Measurements from ENCODE around the gene SMARCC2. TPM values are rescaled to one million over a fixed set of nuclear protein-coding genes. Genes with fewer than 3 reads are reported as not detected.

Gene SMARCC2
- total and polyA plus RNA-seq, 2 of the 13 experiments (the other 11 are each of a cell fraction or from before 2014, with no cell fraction given): 21.3 to 24.1 TPM

GRCh38 chr12:56230432-56231183, 41.3 kb upstream of the SMARCC2 start (continued):
- TF ChIP-seq ZNF770 (CRISPR knock-in tag; IDR thresholded peaks at IDR 0.05) (0 out of 2 replicates have a peak, but pooled peaks have one; percentile 28), JUN (CRISPR knock-in tag; IDR thresholded peaks at IDR 0.05) (peak; percentile 68; the same call in 1 of the 2 replicates), HMG20B (CRISPR knock-in tag; conservative IDR thresholded peaks at IDR 0.05) (peak; percentile 55; the same call in 1 of the 2 replicates), KAT8 (CRISPR knock-in tag; IDR thresholded peaks at IDR 0.05) (peak; percentile 62; the same call in 1 of the 2 replicates), SAFB2 (CRISPR knock-in tag; IDR thresholded peaks at IDR 0.05; ENCODE audit: borderline replicate concordance, low read depth) (no peak), ZNF687 (CRISPR knock-in tag; IDR thresholded peaks at IDR 0.05) (peak; percentile 25), KDM5A (IDR thresholded peaks at IDR 0.05; ENCODE audit: borderline replicate concordance, low read length) (peak; percentile 67; the same call in 1 of the 2 replicates), TAF15 (IDR thresholded peaks at IDR 0.05; ENCODE audit: low read depth, low read length, poor library complexity, severe bottlenecking) (no peak), RBFOX2 (IDR thresholded peaks at IDR 0.05; ENCODE audit: low read depth, low read length) (peak; percentile 74), PRMT3 (CRISPR knock-in tag; IDR thresholded peaks at IDR 0.05; ENCODE audit: borderline replicate concordance, low read depth) (peak; percentile 33; the same call in 1 of the 2 replicates), CREB1 (IDR thresholded peaks at IDR 0.05) (peak; percentile 37), CREB1 (CRISPR knock-in tag; IDR thresholded peaks at IDR 0.05) (peak; percentile 81), TBX2 (CRISPR knock-in tag; IDR thresholded peaks at IDR 0.05; ENCODE audit: borderline replicate concordance) (peak; percentile 52; the same call in 1 of the 2 replicates), NR1H2 (CRISPR knock-in tag; IDR thresholded peaks at IDR 0.05; ENCODE audit: borderline replicate concordance, low read depth) (no peak), CCDC6 (CRISPR knock-in tag; IDR thresholded peaks at IDR 0.05) (peak; percentile 68; the same call in 1 of the 2 replicates), ZNF619 (CRISPR knock-in tag; IDR thresholded peaks at IDR 0.05) (peak; percentile 31; the same call in 1 of the 2 replicates), ZNF609 (CRISPR knock-in tag; IDR thresholded peaks at IDR 0.05; ENCODE audit: borderline replicate concordance) (peak; percentile 57; the same call in 1 of the 2 replicates)
